ENCODE measurements around the gene MRPS7. TPM values are rescaled to one million over a fixed set of nuclear protein-coding genes. Genes with fewer than 3 reads are reported as not detected.

MRPS7 gene
- total and polyA plus RNA-seq, 10 of the 15 experiments (the other 5 are each of a cell fraction or from before 2014, with no cell fraction given) = 88.4 to 217 (median 109) TPM

DNA sequence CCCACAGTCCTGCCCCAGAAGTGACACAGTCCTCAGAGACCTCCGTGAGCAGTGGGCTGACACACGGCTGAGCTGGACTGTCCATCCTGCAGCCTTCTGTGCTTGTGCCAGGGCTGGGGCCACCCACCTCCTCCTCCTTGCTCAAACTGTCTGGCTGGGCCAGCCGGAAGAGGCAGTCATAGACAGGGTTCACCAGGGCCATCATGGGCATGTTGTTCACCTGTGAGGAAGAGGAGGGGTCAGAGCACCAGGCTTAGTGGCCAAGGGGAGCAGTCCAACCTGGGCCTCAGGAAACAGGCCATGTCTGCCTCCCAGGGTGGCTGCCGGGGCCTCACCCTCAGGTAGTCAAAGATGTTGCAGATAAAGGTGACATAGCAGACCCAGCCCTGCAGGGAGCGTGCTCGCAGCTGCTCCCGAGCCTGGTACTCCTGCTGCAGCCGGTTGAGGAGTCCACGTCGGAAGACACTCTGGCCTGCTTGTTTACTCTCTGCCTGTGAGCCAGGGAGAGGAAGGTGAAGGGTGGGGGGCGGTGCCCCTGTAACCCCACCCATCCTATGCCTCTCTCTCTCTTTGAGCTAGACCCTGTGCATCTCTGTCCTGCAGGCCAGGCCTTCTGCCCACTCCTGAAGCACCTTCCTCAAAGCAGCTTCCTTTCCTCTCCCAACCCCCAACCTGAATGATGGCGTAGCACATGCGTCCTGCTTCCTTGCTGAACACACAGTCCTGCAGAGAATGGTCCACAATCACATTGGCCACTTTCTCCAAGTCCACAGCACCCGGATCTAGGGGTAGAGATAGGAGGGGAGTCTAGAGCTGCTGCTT is 5.9 kb downstream of the MRPS7 start (continued):
- TF ChIP-seq, protein P1, sequence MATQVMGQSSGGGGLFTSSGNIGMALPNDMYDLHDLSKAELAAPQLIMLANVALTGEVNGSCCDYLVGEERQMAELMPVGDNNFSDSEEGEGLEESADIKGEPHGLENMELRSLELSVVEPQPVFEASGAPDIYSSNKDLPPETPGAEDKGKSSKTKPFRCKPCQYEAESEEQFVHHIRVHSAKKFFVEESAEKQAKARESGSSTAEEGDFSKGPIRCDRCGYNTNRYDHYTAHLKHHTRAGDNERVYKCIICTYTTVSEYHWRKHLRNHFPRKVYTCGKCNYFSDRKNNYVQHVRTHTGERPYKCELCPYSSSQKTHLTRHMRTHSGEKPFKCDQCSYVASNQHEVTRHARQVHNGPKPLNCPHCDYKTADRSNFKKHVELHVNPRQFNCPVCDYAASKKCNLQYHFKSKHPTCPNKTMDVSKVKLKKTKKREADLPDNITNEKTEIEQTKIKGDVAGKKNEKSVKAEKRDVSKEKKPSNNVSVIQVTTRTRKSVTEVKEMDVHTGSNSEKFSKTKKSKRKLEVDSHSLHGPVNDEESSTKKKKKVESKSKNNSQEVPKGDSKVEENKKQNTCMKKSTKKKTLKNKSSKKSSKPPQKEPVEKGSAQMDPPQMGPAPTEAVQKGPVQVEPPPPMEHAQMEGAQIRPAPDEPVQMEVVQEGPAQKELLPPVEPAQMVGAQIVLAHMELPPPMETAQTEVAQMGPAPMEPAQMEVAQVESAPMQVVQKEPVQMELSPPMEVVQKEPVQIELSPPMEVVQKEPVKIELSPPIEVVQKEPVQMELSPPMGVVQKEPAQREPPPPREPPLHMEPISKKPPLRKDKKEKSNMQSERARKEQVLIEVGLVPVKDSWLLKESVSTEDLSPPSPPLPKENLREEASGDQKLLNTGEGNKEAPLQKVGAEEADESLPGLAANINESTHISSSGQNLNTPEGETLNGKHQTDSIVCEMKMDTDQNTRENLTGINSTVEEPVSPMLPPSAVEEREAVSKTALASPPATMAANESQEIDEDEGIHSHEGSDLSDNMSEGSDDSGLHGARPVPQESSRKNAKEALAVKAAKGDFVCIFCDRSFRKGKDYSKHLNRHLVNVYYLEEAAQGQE (IDR thresholded peaks at IDR 0.05; ENCODE audit: low read depth, low read length) = no peak
- TF ChIP-seq, protein P2, sequence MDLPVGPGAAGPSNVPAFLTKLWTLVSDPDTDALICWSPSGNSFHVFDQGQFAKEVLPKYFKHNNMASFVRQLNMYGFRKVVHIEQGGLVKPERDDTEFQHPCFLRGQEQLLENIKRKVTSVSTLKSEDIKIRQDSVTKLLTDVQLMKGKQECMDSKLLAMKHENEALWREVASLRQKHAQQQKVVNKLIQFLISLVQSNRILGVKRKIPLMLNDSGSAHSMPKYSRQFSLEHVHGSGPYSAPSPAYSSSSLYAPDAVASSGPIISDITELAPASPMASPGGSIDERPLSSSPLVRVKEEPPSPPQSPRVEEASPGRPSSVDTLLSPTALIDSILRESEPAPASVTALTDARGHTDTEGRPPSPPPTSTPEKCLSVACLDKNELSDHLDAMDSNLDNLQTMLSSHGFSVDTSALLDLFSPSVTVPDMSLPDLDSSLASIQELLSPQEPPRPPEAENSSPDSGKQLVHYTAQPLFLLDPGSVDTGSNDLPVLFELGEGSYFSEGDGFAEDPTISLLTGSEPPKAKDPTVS (IDR thresholded peaks at IDR 0.05; ENCODE audit: low read depth, low read length) = no peak
- TF ChIP-seq CREM (IDR thresholded peaks at IDR 0.05; ENCODE audit: low read depth) (no peak), POLR2AphosphoS2 (IDR thresholded peaks at IDR 0.05; ENCODE audit: low read depth, low read length) (no peak), MTA3 (IDR thresholded peaks at IDR 0.05; ENCODE audit: borderline replicate concordance, low read length) (no peak), SUPT20H (IDR thresholded peaks at IDR 0.05; ENCODE audit: borderline replicate concordance, control insufficient read depth, low read depth, low read length) (no peak)
- TF ChIP-seq, protein P3, sequence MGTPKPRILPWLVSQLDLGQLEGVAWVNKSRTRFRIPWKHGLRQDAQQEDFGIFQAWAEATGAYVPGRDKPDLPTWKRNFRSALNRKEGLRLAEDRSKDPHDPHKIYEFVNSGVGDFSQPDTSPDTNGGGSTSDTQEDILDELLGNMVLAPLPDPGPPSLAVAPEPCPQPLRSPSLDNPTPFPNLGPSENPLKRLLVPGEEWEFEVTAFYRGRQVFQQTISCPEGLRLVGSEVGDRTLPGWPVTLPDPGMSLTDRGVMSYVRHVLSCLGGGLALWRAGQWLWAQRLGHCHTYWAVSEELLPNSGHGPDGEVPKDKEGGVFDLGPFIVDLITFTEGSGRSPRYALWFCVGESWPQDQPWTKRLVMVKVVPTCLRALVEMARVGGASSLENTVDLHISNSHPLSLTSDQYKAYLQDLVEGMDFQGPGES (IDR thresholded peaks at IDR 0.05) = no peak
